Natural killer cell (primary cell): ENCODE results near the gene ADAMTS20. TPM values are rescaled to one million over a fixed set of nuclear protein-coding genes. Genes with fewer than 3 reads are reported as not detected.

Experiments
- ATAC-seq, 3 donors: fragments of 150-1000 bp in 2 of 3; fragments of 200-7000 bp in 1 of 3; cut with Tn5 transposase; 1 replicate in 1 of 3; 2 replicates in 2 of 3; pipeline ENCODE4 v1.10.0; 2021; ENCODE audit warnings: mild to moderate bottlenecking in 2 of 3, moderate library complexity in 2 of 3
- DNase-seq, 2 donors: peaks; one replicate each; pipeline versions ENCODE4 v3.0.0 to v3.0.0-alpha.2; 2013 to 2021; ENCODE audit warnings: mixed read lengths in 1 of 2
- H3K27ac ChIP-seq: one replicate; pipeline ENCODE4 v1.5.1; 2013; ENCODE audit warnings: mild to moderate bottlenecking, low read length
- H3K27me3 ChIP-seq: one replicate; pipeline ENCODE4 v1.6.1; 2013; ENCODE audit warnings: low read length; ENCODE audit not compliant: control insufficient read depth, insufficient read depth
- H3K36me3 ChIP-seq: one replicate; pipeline ENCODE4 v1.6.1; 2013; ENCODE audit warnings: low read length; ENCODE audit not compliant: control insufficient read depth, insufficient read depth
- H3K4me1 ChIP-seq: one replicate; pipeline ENCODE4 v1.6.1; 2013; ENCODE audit warnings: low read length; ENCODE audit not compliant: control insufficient read depth, insufficient read depth
- H3K4me3 ChIP-seq: one replicate; pipeline ENCODE4 v1.5.1; 2013; ENCODE audit warnings: low read length
- H3K9me3 ChIP-seq: one replicate; pipeline ENCODE4 v1.6.1; 2013; ENCODE audit warnings: low read length; ENCODE audit not compliant: control insufficient read depth, insufficient read depth
- H3K27ac Mint-ChIP-seq, 2 donors: one replicate each; pipeline ENCODE4 v1.8.0; 2022; ENCODE audit warnings: mild to moderate bottlenecking in 2 of 2, mixed read lengths in 2 of 2, moderate library complexity in 1 of 2
- H3K27me3 Mint-ChIP-seq, 2 donors: one replicate each; pipeline ENCODE4 v1.8.0; 2022; ENCODE audit warnings: low read depth in 2 of 2, mixed read lengths in 2 of 2
- H3K36me3 Mint-ChIP-seq: one replicate; pipeline ENCODE4 v1.8.0; 2022; ENCODE audit warnings: mixed read lengths
- H3K4me1 Mint-ChIP-seq, 2 donors: one replicate each; pipeline ENCODE4 v1.8.0; 2022; ENCODE audit warnings: mixed read lengths in 2 of 2
- H3K4me3 Mint-ChIP-seq: one replicate; pipeline ENCODE4 v1.8.0; 2022; ENCODE audit warnings: mild to moderate bottlenecking, moderate library complexity, mixed read lengths
- H3K9me3 Mint-ChIP-seq, 2 donors: one replicate each; pipeline ENCODE4 v1.8.0; 2022; ENCODE audit warnings: mixed read lengths in 2 of 2
- WGBS: methylation state at CpG from one replicate; pipeline ENCODE4 v1.1.7; 2013; ENCODE audit warnings: missing lambda C conversion rate; ENCODE audit not compliant: insufficient coverage; 5-methylcytosine and 5-hydroxymethylcytosine counted together
- intact Hi-C: fragments of 100-400 bp; cut with micrococcal nuclease; formaldehyde crosslinking; loops from one replicate; pipeline ENCODE4 v1.14.2; 2022
- total RNA-seq, 4 donors: library from RNA; stranded (reverse); fragments of 120-200 nt in 1 of 4; gene quantifications; one replicate each; pipeline versions ENCODE4 v1.2.3 to v1.2.4, GENCODE V29; 2013 to 2022
- TF ChIP-seq, protein P1 (sequence below): fragments of 200-600 bp; IDR thresholded peaks from one replicate; pipeline ENCODE4 v1.8.0; 2022; ENCODE audit warnings: antibody characterized with exemption

Gene ADAMTS20
- total RNA-seq, 3 donors from 2014 or later (not counting 1 experiment from before 2014, with no cell fraction given) = not detected

DNA sequence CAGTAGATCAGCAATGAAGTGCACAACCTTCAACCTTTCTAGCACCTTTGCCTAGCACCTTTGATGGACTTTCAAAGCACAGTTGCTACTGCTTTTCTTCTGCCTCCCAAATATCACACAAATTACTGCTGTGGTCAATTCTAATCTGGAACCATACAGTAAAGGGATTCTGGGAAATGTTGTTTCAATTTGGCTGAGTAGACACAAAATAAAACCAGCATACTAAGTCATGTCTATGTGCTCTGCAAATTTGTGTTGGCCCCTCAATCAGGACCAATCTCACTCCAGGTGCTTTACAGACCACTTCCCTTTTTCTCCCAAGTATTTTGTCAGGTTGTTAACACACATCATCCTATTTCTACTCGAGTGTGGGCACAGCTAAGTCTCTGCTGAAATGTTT is 38.3 kb upstream of the ADAMTS20 start:
- H3K27me3 Mint-ChIP-seq = no peaks in the 10 kb centered on the region
- ATAC-seq = no peak
- no peak overlapping the region for H3K27ac ChIP-seq
- no peaks in the 10 kb centered on the region for H3K36me3 ChIP-seq
- H3K4me1 ChIP-seq = no peaks in the 10 kb centered on the region
- no peak for DNase-seq
- H3K9me3 Mint-ChIP-seq = no peaks in the 10 kb centered on the region
- TF ChIP-seq, protein P1, sequence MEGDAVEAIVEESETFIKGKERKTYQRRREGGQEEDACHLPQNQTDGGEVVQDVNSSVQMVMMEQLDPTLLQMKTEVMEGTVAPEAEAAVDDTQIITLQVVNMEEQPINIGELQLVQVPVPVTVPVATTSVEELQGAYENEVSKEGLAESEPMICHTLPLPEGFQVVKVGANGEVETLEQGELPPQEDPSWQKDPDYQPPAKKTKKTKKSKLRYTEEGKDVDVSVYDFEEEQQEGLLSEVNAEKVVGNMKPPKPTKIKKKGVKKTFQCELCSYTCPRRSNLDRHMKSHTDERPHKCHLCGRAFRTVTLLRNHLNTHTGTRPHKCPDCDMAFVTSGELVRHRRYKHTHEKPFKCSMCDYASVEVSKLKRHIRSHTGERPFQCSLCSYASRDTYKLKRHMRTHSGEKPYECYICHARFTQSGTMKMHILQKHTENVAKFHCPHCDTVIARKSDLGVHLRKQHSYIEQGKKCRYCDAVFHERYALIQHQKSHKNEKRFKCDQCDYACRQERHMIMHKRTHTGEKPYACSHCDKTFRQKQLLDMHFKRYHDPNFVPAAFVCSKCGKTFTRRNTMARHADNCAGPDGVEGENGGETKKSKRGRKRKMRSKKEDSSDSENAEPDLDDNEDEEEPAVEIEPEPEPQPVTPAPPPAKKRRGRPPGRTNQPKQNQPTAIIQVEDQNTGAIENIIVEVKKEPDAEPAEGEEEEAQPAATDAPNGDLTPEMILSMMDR = no peak
- no peaks in the 10 kb centered on the region for H3K27me3 ChIP-seq
- H3K9me3 ChIP-seq = no peaks in the 10 kb centered on the region
- WGBS = no CpG with 5 or more reads among the region's 1 CpG
- H3K36me3 Mint-ChIP-seq = no peaks in the 10 kb centered on the region
- no peak overlapping the region for H3K4me3 ChIP-seq
- no peaks in the 10 kb centered on the region for H3K4me1 Mint-ChIP-seq
- intact Hi-C loops = no loop called here
- no peak overlapping the region for H3K27ac Mint-ChIP-seq
- H3K4me3 Mint-ChIP-seq = no peak overlapping the region

DNA sequence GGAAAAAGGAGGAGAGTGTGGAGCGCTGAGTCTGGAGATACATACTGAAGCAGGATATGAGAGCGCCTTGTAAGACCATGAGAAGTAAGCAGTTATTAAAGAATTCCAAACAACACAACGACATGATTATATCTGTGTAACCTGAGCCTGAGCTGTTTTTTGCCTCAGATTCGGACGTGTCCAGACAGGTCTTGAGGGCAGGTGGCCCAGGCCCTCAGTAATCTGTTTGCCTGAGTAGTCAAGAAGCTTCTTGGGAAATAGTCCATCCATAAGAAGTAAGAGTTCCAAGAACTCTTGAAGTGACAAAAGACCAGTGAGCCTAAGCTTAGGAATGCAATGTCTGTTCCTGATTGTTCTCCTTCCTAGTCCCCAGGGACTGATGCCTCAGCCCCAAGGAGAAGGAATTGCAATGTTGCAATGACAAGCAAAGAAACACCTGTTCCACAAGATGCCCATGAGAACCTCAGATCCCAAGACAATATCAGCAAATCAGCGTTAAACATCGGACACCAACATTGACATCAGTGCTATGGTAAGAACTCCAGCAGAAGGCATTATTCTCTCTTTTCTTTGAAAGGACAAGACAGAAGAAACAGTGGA is 34.7 kb upstream of the ADAMTS20 start:
- WGBS = 94% methylated on average over 7 of the region's 7 CpGs
- Mint-ChIP-seq H3K4me1 (no peaks in the 10 kb centered on the region), H3K9me3 (peaks cover 5% of the 10 kb centered on the region in 2 donors), H3K36me3 (no peaks in the 10 kb centered on the region), H3K27me3 (no peaks in the 10 kb centered on the region), H3K4me3 (no peak overlapping the region), H3K27ac (no peak overlapping the region)
- intact Hi-C loops = no loop called here
- no peak overlapping the region for H3K27ac ChIP-seq
- ATAC-seq (no peak), DNase-seq (no peak)
- H3K4me1 ChIP-seq = no peaks in the 10 kb centered on the region
- no peak overlapping the region for H3K4me3 ChIP-seq
- H3K27me3 ChIP-seq = no peaks in the 10 kb centered on the region
- H3K9me3 ChIP-seq = no peaks in the 10 kb centered on the region
- H3K36me3 ChIP-seq = no peaks in the 10 kb centered on the region
- TF ChIP-seq, protein P1 = no peak

- 80% methylated on average over 1 of the region's 2 CpGs for WGBS
- peaks cover 6 to 7% of the 10 kb centered on the region in 2 donors for H3K9me3 Mint-ChIP-seq
- no peak overlapping the region for H3K4me3 Mint-ChIP-seq
- Histone ChIP-seq H3K9me3 (no peaks in the 10 kb centered on the region), H3K4me1 (no peaks in the 10 kb centered on the region), H3K36me3 (no peaks in the 10 kb centered on the region), H3K4me3 (no peak overlapping the region), H3K27me3 (no peaks in the 10 kb centered on the region), H3K27ac (no peak overlapping the region)
- H3K36me3 Mint-ChIP-seq = no peaks in the 10 kb centered on the region
- TF ChIP-seq, protein P1 = no peak
- DNase-seq = no peak
- ATAC-seq = no peak
- H3K27ac Mint-ChIP-seq = no peak overlapping the region
- no peaks in the 10 kb centered on the region for H3K27me3 Mint-ChIP-seq
- H3K4me1 Mint-ChIP-seq = no peaks in the 10 kb centered on the region
- intact Hi-C loops = no loop called here
These were observed 33.7 kb upstream of the ADAMTS20 start for GRCh38 chr12:43585676-43586075.

GRCh38 chr12:43580601-43581000 is 28.6 kb upstream of the ADAMTS20 start:
- 90% methylated on average over 2 of the region's 5 CpGs for WGBS
- intact Hi-C loops = no loop called here
- no peaks in the 10 kb centered on the region for H3K27me3 Mint-ChIP-seq
- Histone ChIP-seq H3K4me1 (no peaks in the 10 kb centered on the region), H3K4me3 (no peak overlapping the region), H3K27ac (no peak overlapping the region), H3K36me3 (no peaks in the 10 kb centered on the region), H3K9me3 (no peaks in the 10 kb centered on the region), H3K27me3 (no peaks in the 10 kb centered on the region)
- no peaks in the 10 kb centered on the region for H3K4me1 Mint-ChIP-seq
- ATAC-seq = no peak
- DNase-seq = no peak
- peaks cover 10 to 11% of the 10 kb centered on the region in 2 donors for H3K9me3 Mint-ChIP-seq
- TF ChIP-seq, protein P1 = no peak
- no peak overlapping the region for H3K27ac Mint-ChIP-seq
- no peaks in the 10 kb centered on the region for H3K36me3 Mint-ChIP-seq
- no peak overlapping the region for H3K4me3 Mint-ChIP-seq
